OCI-LY7 (cell line): ENCODE results near the gene ZDHHC14. TPM values are rescaled to one million over a fixed set of nuclear protein-coding genes. Genes with fewer than 3 reads are reported as not detected.

Experiments used
- BruUV-seq: library from RNA; stranded (reverse); fragments of 400-500 nt; replicated peaks from 2 replicates; lab custom pipeline; 2021; lab: Mats Ljungman, UMichigan
- CTCF ChIA-PET: fragments of 300-600 bp; sonication (Branson Sonifier 250); formaldehyde crosslinking; loops from one replicate; lab custom pipeline; 2022; ENCODE audit warnings: antibody characterized with exemption; ENCODE audit not compliant: unreplicated experiment; lab: Charles Lee
- POLR2A ChIA-PET: fragments of 300-600 bp; sonication (Branson Sonifier 250); formaldehyde crosslinking; loops from one replicate; lab custom pipeline; 2022; ENCODE audit warnings: antibody characterized with exemption; lab: Charles Lee
- DNase-seq: peaks from one replicate; pipeline ENCODE4 v3.0.0-alpha.2; 2015; ENCODE audit warnings: low spot score
- H2AFZ ChIP-seq: fragments of 200-600 bp; sonication (generic), shearing (Covaris generic); 2 replicates; pipeline ENCODE4 v1.6.1; 2014; ENCODE audit warnings: mild to moderate bottlenecking, antibody characterized with exemption, low read length, moderate library complexity
- H3K27ac ChIP-seq: fragments of 200-600 bp; sonication (generic); 2 replicates; pipeline ENCODE4 v1.5.1; 2014; ENCODE audit warnings: mixed run types, low read depth, mild to moderate bottlenecking, moderate library complexity, low read length, inconsistent platforms; ENCODE audit not compliant: poor library complexity, severe bottlenecking
- H3K36me3 ChIP-seq: fragments of 200-600 bp; sonication (generic); 2 replicates; pipeline ENCODE4 v1.6.1; 2014; ENCODE audit warnings: mild to moderate bottlenecking, antibody characterized with exemption, low read length, moderate library complexity, mixed read lengths; ENCODE audit not compliant: insufficient read depth
- H3K4me1 ChIP-seq: fragments of 200-600 bp; sonication (generic); 2 replicates; pipeline ENCODE4 v1.5.1; 2014; ENCODE audit warnings: mild to moderate bottlenecking, low read length; ENCODE audit not compliant: insufficient read depth, poor library complexity, severe bottlenecking
- H3K4me2 ChIP-seq: fragments of 200-600 bp; sonication (generic); 2 replicates; pipeline ENCODE4 v1.6.1; 2014; ENCODE audit warnings: mild to moderate bottlenecking, low read length
- H3K4me3 ChIP-seq: fragments of 200-600 bp; sonication (generic); 2 replicates; pipeline ENCODE4 v1.5.1; 2014; ENCODE audit warnings: mild to moderate bottlenecking, low read depth, low read length; ENCODE audit not compliant: poor library complexity, severe bottlenecking
- H3K79me2 ChIP-seq: fragments of 200-600 bp; sonication (generic); 2 replicates; pipeline ENCODE4 v1.6.1; 2016; ENCODE audit warnings: low read depth, mild to moderate bottlenecking, low read length, moderate library complexity, mixed read lengths; ENCODE audit not compliant: insufficient read depth
- H3K9me2 ChIP-seq: fragments of 200-600 bp; sonication (generic); 2 replicates; pipeline ENCODE4 v1.6.1; 2016; ENCODE audit warnings: mild to moderate bottlenecking, low read length, mixed read lengths; ENCODE audit not compliant: insufficient read depth
- H3K9me3 ChIP-seq: fragments of 200-600 bp; sonication (generic); 2 replicates; pipeline ENCODE4 v1.6.1; 2014; ENCODE audit warnings: mild to moderate bottlenecking, mixed run types, low read length, mixed read lengths
- H4K20me1 ChIP-seq: fragments of 200-600 bp; sonication (generic); 2 replicates; pipeline ENCODE4 v1.6.1; 2014; ENCODE audit warnings: mild to moderate bottlenecking, antibody characterized with exemption, low read length, moderate library complexity, mixed read lengths; ENCODE audit not compliant: insufficient read depth
- EZH2phosphoT487 ChIP-seq: fragments of 200-600 bp; sonication (generic); IDR thresholded peaks from 2 replicates; pipeline ENCODE4 v1.6.1; 2018; ENCODE audit warnings: low read depth, borderline replicate concordance, mild to moderate bottlenecking, mixed run types, antibody characterized with exemption, low read length, moderate library complexity, mixed read lengths
- intact Hi-C: fragments of 100-400 bp; cut with micrococcal nuclease; formaldehyde crosslinking; loops from one replicate; pipeline ENCODE4 v1.10.0; 2022; ENCODE audit not compliant: unreplicated experiment
- total RNA-seq, 2 experiments: library from RNA; depleted of rRNA in 1 of 2; stranded (reverse); fragments of >200 nt in 1 of 2; shearing (Covaris generic) in 1 of 2; gene quantifications; 2 replicates each; pipeline ENCODE4 v1.2.3, GENCODE V29; 2014 to 2022
- TF ChIP-seq, protein P1 (sequence below): fragments of 200-600 bp; sonication (generic); conservative IDR thresholded peaks from 2 replicates; pipeline ENCODE4 v1.5.1; 2014; ENCODE audit warnings: mild to moderate bottlenecking, antibody characterized with exemption, low read length, moderate library complexity, mixed read lengths

The ZDHHC14 gene
- total RNA-seq, 2 experiments from 2014 or later = 0.69 to 3.0 TPM

DNA sequence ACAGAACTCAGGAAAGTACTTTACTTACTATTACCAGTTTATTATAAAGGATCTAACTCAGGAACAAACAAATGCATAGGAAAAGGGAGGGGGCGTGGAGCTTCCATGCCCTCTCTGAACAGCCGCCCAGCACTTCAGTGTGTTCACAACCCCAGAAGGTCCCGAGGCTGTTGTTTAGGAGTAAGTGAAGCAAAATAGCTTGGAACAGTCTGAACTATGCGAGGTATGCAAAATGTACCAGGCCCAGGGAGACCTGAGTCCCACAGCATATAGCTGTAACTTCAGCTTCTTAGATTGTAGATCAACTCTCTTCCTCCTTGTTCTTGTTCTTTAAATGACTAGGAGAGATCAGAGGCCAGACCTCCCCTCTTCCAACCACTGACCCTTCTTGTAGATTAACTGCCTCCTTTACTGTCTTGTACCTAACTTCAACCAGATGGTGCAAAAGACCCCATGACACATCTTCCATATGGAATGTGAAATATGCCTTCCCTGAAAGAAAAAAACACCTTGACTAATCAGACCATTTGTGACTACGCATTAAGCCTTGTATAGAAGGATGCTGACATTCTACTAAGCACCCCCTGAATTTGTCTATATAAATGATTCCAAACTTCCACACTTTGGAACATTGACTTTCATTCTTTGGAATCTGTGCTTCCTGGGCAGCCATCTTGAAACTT lies 343.3 kb downstream of the ZDHHC14 start:
- DNase-seq = no peak
- no peaks in the 10 kb centered on the region for H3K4me1 ChIP-seq
- no peaks in the 10 kb centered on the region for H3K79me2 ChIP-seq
- ChIA-PET CTCF (no interaction called here), POLR2A (no interaction called here)
- no peak overlapping the region for H3K4me2 ChIP-seq
- BruUV-seq = no TSS peak
- TF ChIP-seq, protein P1, sequence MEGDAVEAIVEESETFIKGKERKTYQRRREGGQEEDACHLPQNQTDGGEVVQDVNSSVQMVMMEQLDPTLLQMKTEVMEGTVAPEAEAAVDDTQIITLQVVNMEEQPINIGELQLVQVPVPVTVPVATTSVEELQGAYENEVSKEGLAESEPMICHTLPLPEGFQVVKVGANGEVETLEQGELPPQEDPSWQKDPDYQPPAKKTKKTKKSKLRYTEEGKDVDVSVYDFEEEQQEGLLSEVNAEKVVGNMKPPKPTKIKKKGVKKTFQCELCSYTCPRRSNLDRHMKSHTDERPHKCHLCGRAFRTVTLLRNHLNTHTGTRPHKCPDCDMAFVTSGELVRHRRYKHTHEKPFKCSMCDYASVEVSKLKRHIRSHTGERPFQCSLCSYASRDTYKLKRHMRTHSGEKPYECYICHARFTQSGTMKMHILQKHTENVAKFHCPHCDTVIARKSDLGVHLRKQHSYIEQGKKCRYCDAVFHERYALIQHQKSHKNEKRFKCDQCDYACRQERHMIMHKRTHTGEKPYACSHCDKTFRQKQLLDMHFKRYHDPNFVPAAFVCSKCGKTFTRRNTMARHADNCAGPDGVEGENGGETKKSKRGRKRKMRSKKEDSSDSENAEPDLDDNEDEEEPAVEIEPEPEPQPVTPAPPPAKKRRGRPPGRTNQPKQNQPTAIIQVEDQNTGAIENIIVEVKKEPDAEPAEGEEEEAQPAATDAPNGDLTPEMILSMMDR = no peak
- TF ChIP-seq EZH2phosphoT487 = no peak
- no peaks in the 10 kb centered on the region for H3K36me3 ChIP-seq
- H3K9me3 ChIP-seq = no peaks in the 10 kb centered on the region
- H2AFZ ChIP-seq = no peak overlapping the region
- no peak overlapping the region for H3K27ac ChIP-seq
- H3K4me3 ChIP-seq = no peak overlapping the region
- H3K9me2 ChIP-seq = no peaks in the 10 kb centered on the region
- no peaks in the 10 kb centered on the region for H4K20me1 ChIP-seq
- intact Hi-C loops = no loop called here

DNA sequence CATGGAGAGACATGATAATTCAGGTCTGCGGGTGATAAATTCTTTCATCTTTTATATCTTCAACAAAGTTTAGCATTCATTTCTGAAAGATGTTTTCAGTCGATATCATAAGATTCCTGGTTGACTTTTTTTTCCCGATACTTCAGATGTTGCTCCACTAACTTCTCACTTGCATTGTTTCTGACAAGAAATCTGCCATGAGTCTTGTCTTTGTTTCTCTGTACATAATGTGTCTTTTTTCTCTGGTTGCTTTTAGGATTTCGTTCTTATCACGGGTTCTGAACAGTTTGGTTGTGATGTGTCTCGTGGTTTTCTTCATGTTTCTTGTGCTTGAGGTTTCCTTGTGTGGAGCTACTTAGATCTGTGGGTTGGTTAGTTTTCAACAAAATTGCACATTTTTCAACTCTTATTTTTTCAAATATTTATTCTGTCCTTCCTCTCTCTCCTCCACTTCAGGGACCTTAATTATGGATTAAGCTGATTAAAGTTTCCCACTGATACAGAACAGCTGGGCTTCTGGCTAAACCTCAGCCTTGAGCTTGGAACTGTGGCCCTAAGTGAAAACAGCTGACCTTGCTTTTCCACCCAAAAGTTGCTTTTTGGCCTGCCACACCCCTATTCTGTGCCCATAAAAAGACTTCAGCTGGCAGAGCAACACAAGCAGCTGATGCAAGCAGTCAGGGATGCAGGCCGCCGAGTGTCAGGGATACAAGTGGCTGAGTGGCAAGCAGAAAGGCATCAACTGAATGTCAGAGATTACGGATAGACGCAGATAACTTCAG lies 344.2 kb downstream of the ZDHHC14 start:
- H3K4me3 ChIP-seq = no peak overlapping the region
- no peaks in the 10 kb centered on the region for H3K4me1 ChIP-seq
- no peaks in the 10 kb centered on the region for H3K79me2 ChIP-seq
- H3K9me2 ChIP-seq = no peaks in the 10 kb centered on the region
- H4K20me1 ChIP-seq = no peaks in the 10 kb centered on the region
- no peak overlapping the region for H2AFZ ChIP-seq
- H3K27ac ChIP-seq = no peak overlapping the region
- no TSS peak for BruUV-seq
- CTCF ChIA-PET = no interaction called here
- POLR2A ChIA-PET = no interaction called here
- no peak for DNase-seq
- no peaks in the 10 kb centered on the region for H3K36me3 ChIP-seq
- TF ChIP-seq EZH2phosphoT487 = no peak
- TF ChIP-seq, protein P1 = no peak
- H3K4me2 ChIP-seq = no peak overlapping the region
- intact Hi-C loops = no loop called here
- no peaks in the 10 kb centered on the region for H3K9me3 ChIP-seq

DNA sequence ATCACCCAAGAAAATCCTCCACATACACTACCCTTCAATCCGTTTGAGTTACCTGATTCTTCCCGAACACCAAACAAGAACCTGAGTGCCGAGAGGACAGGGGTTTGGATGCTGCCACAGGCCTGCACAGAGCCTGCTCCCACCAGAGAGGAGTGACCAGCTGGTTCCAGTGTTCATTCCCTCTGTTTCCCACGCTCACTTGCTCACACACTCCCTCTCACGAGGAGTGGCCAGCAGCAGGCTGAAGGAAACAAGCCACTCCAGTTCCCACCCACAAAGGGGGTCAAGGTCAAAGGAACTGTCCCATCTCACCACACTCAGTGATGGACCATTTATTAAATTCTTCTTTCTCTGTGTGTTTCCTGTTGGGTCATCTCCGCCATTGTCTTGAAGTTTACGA lies 344.8 kb downstream of the ZDHHC14 start:
- no peaks in the 10 kb centered on the region for H3K9me2 ChIP-seq
- H3K36me3 ChIP-seq = no peaks in the 10 kb centered on the region
- no peaks in the 10 kb centered on the region for H4K20me1 ChIP-seq
- no peaks in the 10 kb centered on the region for H3K9me3 ChIP-seq
- DNase-seq = no peak
- intact Hi-C loops = no loop called here
- CTCF ChIA-PET = no interaction called here
- H3K4me2 ChIP-seq = no peak overlapping the region
- no peaks in the 10 kb centered on the region for H3K79me2 ChIP-seq
- H3K27ac ChIP-seq = no peak overlapping the region
- TF ChIP-seq EZH2phosphoT487 = no peak
- TF ChIP-seq, protein P1 = no peak
- no peak overlapping the region for H3K4me3 ChIP-seq
- no peaks in the 10 kb centered on the region for H3K4me1 ChIP-seq
- no peak overlapping the region for H2AFZ ChIP-seq
- BruUV-seq = no TSS peak
- POLR2A ChIA-PET = no interaction called here
